Activated T-helper 1 cell treated with anti-CD3 and anti-CD28 coated beads, Interleukin-12 subunit alpha, Interleukin-12 subunit beta, Interleukin-2, Interleukin-4 antibody, amounts not matched to agents 30 ng/mL and 10 ng/mL and 1 ng/mL, durations not matched to agents 14 hours and 24 hours and 36 hours (primary cell): ENCODE measurements around the gene RBM4B. TPM values are rescaled to one million over a fixed set of nuclear protein-coding genes. Genes with fewer than 3 reads are reported as not detected.

Experiments used
- DNase-seq: peaks from one replicate; pipeline ENCODE4 v3.0.0; 2021; ENCODE audit warnings: low spot score
- H3K27ac Mint-ChIP-seq: one replicate; pipeline ENCODE4 v1.8.0; 2021; ENCODE audit warnings: mild to moderate bottlenecking, mixed read lengths
- H3K27me3 Mint-ChIP-seq: one replicate; pipeline ENCODE4 v1.8.0; 2022; ENCODE audit warnings: mild to moderate bottlenecking, moderate library complexity, mixed read lengths; ENCODE audit not compliant: insufficient read depth
- H3K36me3 Mint-ChIP-seq: one replicate; pipeline ENCODE4 v1.8.0; 2021; ENCODE audit warnings: low read depth, mixed read lengths
- H3K4me1 Mint-ChIP-seq: one replicate; pipeline ENCODE4 v1.8.0; 2021; ENCODE audit warnings: low read depth, mixed read lengths
- H3K4me3 Mint-ChIP-seq: one replicate; pipeline ENCODE4 v1.8.0; 2021; ENCODE audit warnings: mild to moderate bottlenecking, moderate library complexity, mixed read lengths
- H3K9me3 Mint-ChIP-seq: one replicate; pipeline ENCODE4 v1.8.0; 2021; ENCODE audit warnings: mixed read lengths
- intact Hi-C: fragments of 100-400 bp; cut with micrococcal nuclease; formaldehyde crosslinking; loops from one replicate; pipeline ENCODE4 v1.15.1; 2024
- total RNA-seq: library from RNA; stranded (reverse); gene quantifications from 2 replicates; pipeline ENCODE4 v1.2.3, GENCODE V29; 2022

RBM4B gene
- total RNA-seq, 1 donor from 2014 or later, result 16.6 TPM

DNA sequence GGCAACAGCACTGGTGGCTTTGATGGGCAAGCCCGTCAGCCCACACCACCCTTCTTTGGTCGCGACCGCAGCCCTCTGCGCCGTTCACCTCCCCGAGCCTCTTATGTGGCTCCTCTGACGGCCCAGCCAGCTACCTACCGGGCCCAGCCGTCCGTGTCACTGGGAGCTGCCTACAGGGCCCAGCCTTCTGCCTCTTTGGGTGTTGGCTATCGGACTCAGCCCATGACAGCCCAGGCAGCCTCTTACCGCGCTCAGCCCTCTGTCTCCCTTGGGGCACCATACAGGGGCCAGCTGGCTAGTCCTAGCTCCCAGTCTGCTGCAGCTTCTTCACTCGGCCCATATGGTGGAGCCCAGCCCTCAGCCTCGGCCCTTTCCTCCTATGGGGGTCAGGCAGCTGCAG lies 53.2 kb downstream of the RBM4B start:
- intact Hi-C loops, result no loop called here
- no peak overlapping the region for H3K27ac Mint-ChIP-seq
- no peak for DNase-seq
- no peaks in the 10 kb centered on the region for H3K9me3 Mint-ChIP-seq
- no peak overlapping the region for H3K4me3 Mint-ChIP-seq
- H3K4me1 Mint-ChIP-seq, result peaks cover 46% of the 10 kb centered on the region
- no peaks in the 10 kb centered on the region for H3K27me3 Mint-ChIP-seq
- peaks cover 68% of the 10 kb centered on the region for H3K36me3 Mint-ChIP-seq

DNA sequence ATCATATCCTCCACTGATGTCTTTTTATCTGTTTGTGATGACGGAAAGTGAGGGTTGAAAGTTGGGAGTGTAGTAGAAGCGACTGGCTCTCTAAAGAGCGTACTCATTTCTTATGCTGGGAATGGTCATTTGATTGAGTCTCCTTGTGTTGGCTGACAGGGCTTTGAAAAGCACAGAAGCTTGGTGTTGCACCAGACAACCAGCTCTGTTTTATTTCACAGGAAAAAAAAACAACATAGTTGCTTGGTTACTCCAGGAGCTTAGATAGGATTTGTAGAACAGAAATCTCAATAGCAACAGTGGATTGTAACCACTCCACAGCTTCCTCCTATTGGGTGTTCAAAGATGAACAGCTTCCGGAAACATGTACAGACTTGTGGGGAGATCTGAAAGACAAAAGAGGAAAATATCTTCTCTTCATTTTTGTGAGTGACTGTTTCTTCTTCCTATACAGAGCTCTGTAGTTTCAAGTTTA lies 58.6 kb downstream of the RBM4B start:
- Mint-ChIP-seq H3K4me1 (peaks cover 57% of the 10 kb centered on the region), H3K4me3 (peak overlapping the region; percentile 97), H3K27ac (peak overlapping the region; percentile 98), H3K36me3 (peaks cover 62% of the 10 kb centered on the region), H3K9me3 (peaks cover 2% of the 10 kb centered on the region), H3K27me3 (no peaks in the 10 kb centered on the region)
- peak; percentile 27 for DNase-seq
- intact Hi-C loops, result loop anchor here (5.0 kb wide), 2 partner anchors 152 to 338 kb away; partner anchors contain the start of genes PC and PELI3

DNA sequence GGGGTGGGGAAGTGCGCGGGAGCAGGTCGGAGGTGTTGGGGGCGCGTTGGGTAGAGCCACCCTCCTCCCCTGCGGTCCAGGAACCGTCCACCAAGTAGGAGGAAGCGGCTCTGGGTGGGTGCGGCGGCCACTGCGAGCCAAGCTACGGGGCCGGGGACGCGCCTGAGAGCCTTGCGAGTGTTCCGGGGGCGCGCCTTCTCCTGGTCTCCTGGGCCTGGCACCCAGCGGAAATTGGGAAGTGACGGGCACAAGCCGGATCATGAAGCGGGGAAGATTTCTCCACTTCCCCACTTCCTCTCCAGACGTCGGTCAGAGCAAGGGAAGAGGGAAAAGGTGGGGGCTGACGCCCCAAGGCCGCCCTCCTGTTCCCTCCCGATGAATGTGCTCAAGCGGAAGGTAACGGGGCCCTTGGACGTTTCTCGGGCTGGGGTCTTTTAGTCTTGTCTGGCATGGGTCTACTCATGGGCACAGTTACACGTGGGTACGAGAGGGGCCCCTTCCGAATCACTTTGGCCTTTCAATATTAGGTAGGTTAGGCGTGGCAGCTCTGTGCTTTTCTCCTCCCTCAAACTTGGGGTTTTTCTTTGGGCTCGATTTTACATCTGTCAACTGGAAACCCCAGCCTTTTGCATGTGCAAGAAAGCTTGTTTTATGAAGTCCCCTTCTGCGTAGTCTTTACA lies 60.4 kb downstream of the RBM4B start:
- Mint-ChIP-seq H3K27me3 (no peaks in the 10 kb centered on the region), H3K4me3 (peak overlapping the region; percentile 97), H3K36me3 (peaks cover 46% of the 10 kb centered on the region), H3K27ac (peak overlapping the region; percentile 98), H3K4me1 (peaks cover 39% of the 10 kb centered on the region), H3K9me3 (peaks cover 2% of the 10 kb centered on the region)
- no peak for DNase-seq
- intact Hi-C loops, result loop anchor here (2.0 to 5.0 kb wide), 3 partner anchors 150 to 624 kb away; partner anchors contain the start of genes PC and PELI3

DNA sequence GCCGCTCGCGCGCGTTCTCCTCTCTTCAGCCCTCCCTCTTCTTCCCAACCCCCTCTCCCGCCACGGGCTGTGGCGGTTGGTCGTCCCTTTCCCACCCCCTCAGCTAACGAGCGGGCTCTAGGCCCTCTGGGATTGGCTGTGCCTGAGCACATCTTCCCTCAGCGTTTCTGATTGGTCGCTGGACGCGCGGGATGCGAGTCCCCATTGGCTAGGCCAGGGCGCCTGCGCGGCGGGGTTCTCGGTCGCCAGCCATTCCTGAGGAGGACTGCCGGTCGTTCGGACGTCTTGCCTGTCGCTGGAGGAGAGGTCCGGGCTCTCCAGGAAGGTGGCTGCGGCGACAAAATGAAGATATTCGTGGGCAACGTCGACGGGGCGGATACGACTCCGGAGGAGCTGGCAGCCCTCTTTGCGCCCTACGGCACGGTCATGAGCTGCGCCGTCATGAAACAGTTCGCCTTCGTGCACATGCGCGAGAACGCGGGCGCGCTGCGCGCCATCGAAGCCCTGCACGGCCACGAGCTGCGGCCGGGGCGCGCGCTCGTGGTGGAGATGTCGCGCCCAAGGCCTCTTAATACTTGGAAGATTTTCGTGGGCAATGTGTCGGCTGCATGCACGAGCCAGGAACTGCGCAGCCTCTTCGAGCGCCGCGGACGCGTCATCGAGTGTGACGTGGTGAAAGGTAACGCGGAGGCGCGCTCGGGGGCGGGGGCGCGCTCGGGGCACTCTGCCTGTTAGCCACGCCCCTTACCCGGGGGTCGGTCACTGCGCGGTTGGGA lies 61.1 kb downstream of the RBM4B start, which contains the start of gene RBM14:
RBM14 (plus strand) TSS at position 252 of the 776 bp plus-strand sequence; CDS start at position 343, 91 bp downstream.
- Mint-ChIP-seq H3K4me1 (peaks cover 36% of the 10 kb centered on the region), H3K9me3 (peaks cover 2% of the 10 kb centered on the region), H3K4me3 (peak within 1 kb of the TSS; percentile 97), H3K36me3 (peaks cover 44% of the 10 kb centered on the region), H3K27me3 (no peaks in the 10 kb centered on the region), H3K27ac (peak within 1 kb of the TSS; percentile 98)
- DNase-seq, result peak; percentile 99
- intact Hi-C loops, result loop anchor here (1.0 to 5.0 kb wide), 9 partner anchors 22 to 624 kb away; partner anchors contain the start of genes ACTN3, CCDC87, CCS and CTSF

Other genes starting within 250 kb of the RBM4B start
- 93.0 and 93.6 TPM in 2 replicates for gene MRPL11, start 239.0 kb downstream of the RBM4B start, total RNA-seq
- 15.3 and 15.8 TPM in 2 replicates for gene PELI3, start 211.0 kb downstream of the RBM4B start, total RNA-seq
- gene DPP3, start 197.5 kb downstream of the RBM4B start, total RNA-seq, result 102 and 112 TPM in 2 replicates
- gene BBS1, start 167.3 kb downstream of the RBM4B start, total RNA-seq, result 18.0 and 18.1 TPM in 2 replicates
- 14.6 and 15.6 TPM in 2 replicates for gene ZDHHC24, start 131.8 kb downstream of the RBM4B start, total RNA-seq
- 0.05 TPM in 1 of 2 replicates, not detected in the other for gene ACTN3, start 131.0 kb downstream of the RBM4B start, total RNA-seq
- gene CTSF, start 109.3 kb downstream of the RBM4B start, total RNA-seq, result 0.71 and 0.73 TPM in 2 replicates
- gene CCDC87, start 84.8 kb downstream of the RBM4B start, total RNA-seq, result 0.29 and 0.37 TPM in 2 replicates
- gene CCS, start 84.7 kb downstream of the RBM4B start, total RNA-seq, result 25.3 and 32.1 TPM in 2 replicates
- gene RBM14, start 61.3 kb downstream of the RBM4B start, total RNA-seq, result 198 and 200 TPM in 2 replicates
- gene RBM4, start 39.2 kb downstream of the RBM4B start, total RNA-seq, result 131 and 133 TPM in 2 replicates
- 0.91 and 1.1 TPM in 2 replicates for gene SPTBN2, start 51.3 kb upstream of the RBM4B start, total RNA-seq
- 30.9 and 34.4 TPM in 2 replicates for gene RCE1, start 165.6 kb upstream of the RBM4B start, total RNA-seq
- 48.4 and 49.6 TPM in 2 replicates for gene LRFN4, start 179.2 kb upstream of the RBM4B start, total RNA-seq